Stimulated activated CD8-positive, alpha-beta memory T cell treated with anti-CD3 and anti-CD28 coated beads, Interleukin-12 subunit alpha, Interleukin-12 subunit beta, amount 100 ng/mL, for 1 hour (primary cell): ENCODE data around the gene TNFRSF19.
"Not testable (repeated sequence)": the region's sequence is repeated elsewhere in the genome, so short reads cannot be mapped to it uniquely, and the experiment has no call there.

Experiments used
- DNase-seq: peaks from one replicate; pipeline ENCODE4 v3.0.0-alpha.2; 2020; ENCODE audit warnings: low read depth

The TNFRSF19 gene

DNA sequence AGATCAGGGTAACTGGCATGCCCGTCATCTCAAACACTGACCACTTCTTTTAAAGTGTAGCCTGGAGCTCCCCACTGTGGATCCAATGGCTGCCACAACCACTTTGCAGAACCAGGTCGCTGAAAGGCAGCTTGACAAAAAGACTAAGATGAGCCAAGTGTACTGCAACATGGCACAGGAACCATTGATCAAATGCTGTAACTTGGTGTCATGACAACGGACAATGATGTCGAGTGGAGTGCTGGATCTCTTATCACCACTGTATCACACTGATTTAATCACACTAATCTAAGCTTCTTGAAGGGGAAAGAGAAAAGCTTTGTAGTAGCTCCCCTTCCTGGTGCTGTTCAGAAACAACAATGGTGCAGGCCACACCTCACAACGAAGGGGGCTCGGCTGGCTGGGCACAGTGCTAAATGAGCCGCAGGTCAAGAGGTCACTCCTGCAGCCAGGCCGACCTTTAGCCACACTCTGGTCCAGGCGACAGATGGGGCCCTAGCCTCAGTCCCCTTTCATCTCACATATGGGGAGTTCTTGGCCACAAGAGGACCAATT lies 2.2 kb upstream of the TNFRSF19 start:
- DNase-seq, result no peak

- DNase-seq, result no peak
Measured at GRCh38 chr13:23570921-23571315, 706 bp downstream of the TNFRSF19 start.

DNA sequence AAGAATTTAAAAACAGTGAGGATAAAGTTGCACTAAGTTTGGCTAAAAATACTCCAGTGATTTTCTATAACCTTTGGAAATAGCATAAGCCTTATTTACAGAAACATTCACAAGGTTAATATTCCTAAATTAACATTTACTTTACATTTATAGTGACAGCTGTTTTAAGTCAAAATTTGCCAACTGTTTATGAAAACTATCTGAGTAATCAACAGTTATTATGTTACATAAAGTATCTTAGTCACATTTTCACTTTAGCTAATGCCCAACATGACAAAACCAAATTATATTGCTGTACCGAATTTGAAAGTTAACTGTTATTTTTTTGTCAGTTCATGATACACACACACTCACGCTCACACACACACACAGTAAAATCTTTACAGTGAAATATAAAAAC lies 1.2 kb downstream of the TNFRSF19 start:
- no peak for DNase-seq

DNA sequence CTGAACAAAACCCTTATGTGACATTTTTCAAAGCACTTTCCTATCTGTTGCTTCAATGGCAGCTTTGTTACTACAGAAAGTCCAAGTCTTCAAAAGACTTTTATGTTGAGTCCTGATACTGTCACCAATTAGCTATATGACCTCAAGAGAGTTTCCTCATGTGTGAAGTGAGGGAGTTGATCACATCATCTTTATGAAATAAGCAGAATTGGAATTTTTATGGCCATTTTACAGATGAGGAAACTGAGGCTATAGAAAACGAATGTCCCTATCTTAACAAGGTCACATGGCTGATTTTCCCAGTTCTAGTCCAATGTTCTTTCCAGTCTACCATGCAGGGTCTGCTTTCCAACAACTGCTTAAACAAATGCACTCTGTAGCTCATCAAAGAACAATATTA lies 2.6 kb downstream of the TNFRSF19 start:
- DNase-seq, result no peak

DNA sequence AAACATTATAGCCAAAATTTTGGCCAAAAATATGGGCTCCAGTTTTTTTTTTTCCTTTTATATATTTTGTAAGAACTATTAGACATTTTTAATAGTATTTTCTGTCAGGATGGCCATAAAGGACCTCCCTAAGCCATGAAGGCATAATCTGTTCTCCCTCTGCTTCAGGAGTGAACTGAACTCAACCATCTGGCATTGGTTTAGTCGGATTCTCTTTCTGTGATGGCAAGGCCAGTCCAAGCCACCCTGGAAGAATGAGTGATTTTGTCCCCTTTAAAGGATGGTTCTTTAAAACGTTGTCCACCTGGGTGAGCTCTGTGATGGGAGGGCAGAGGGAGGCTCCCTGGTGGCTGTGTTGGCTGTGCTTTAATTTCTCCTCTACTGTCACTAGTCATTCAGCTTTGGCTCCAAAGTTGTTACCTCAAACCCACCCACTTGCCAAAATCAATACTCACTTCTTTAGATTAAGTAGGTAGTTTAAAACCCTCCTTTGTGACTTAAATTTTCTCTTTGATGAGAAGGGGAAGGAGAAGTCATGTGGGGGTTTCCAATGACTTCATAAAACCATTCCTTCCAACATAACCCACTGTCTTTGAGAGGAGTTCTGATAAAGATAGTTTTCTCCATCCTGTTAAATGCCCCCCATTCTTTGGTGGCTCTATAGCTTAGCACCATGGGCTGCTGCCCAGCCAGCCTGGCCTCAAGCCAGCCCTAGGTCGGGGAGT lies 4.4 kb downstream of the TNFRSF19 start:
- no peak for DNase-seq

DNA sequence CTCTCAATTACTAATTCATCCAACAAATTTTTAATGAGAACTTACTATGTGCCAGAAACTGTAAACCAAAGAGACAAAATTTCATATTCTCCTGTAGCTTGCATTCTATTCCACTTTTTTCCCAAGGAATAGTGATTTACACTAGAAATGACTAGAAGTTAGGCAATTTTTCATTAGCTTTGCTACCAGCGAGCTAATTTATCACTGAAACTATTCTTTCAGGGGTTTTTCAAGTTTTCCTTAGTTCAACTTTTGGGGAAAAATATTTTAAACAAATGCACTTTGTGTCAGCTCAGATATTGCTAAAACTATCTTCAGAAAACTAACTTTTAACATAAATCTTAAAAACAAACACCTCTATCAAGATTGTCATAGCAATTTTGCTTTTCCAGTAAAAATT lies 5.4 kb downstream of the TNFRSF19 start:
- no peak for DNase-seq

- DNase-seq, result peak; percentile 39
Measured at GRCh38 chr13:23578411-23579071, 8.3 kb downstream of the TNFRSF19 start.

GRCh38 chr13:23579072-23579895 lies 9.1 kb downstream of the TNFRSF19 start:
- DNase-seq, result peak; percentile 84

DNA sequence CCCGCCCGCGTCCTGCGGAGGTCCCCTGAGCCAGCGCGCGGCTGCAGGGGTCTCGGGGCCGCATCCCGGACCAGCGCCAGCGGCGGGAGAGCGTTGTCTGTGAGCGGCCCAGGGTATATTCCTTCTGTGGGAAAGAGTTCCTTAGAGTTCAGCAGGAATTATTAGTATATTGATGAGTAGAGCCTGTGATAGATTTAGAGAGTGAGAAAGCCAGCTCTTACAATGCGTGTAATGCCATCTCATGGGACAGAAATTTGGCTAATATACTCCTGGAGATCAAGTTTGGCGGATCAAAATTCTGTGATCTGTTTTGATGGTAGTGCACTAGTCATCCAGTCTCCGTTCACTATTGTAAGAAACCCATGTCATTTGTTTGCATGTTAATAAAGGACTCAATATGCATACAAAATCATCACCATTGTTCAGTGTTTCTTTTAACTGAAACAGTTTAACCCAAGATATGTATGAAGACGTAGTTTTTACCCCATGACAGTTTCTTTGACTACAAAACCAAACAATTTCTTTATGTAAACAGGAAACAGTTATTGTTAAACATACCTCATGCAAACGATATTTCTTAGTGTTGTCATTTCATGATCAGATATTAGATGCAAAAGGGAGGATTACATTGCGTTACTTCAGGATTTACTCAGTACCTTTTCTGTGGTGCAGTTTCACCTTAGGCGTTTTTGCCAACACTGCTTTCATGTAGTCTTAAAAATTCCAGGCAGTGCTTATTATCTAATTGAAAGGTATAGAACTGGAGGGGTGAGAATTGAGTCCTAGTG lies 9.9 kb downstream of the TNFRSF19 start:
- no peak for DNase-seq

- DNase-seq, result no peak
Measured at GRCh38 chr13:23580684-23581060, 10.5 kb downstream of the TNFRSF19 start.

GRCh38 chr13:23583491-23583890 lies 13.3 kb downstream of the TNFRSF19 start:
- DNase-seq, result no peak

- DNase-seq, result no peak
Measured at GRCh38 chr13:23584275-23584674, 14.1 kb downstream of the TNFRSF19 start.

GRCh38 chr13:23586336-23586735 lies 16.1 kb downstream of the TNFRSF19 start:
- DNase-seq, result no peak

GRCh38 chr13:23588666-23589065 lies 18.5 kb downstream of the TNFRSF19 start:
- no peak for DNase-seq

DNA sequence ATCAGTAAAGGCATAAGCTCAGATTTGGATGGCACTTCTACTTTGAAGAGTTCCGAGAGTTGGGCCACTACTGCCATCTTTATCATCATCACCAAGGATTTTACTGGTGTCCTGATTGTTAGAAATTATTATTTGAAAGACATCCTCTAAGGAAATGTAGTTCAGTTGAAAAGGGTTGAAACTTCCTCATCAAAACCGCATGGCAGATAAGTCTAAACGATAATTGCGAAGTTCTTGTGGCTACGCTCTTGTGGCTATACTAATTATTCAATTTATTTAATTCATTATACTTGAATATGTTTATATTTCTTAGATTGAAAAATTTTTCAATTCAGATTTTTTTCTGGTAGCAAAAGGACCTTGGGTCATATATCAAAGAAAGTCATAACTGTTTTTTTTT lies 22.4 kb downstream of the TNFRSF19 start:
- no peak for DNase-seq

DNA sequence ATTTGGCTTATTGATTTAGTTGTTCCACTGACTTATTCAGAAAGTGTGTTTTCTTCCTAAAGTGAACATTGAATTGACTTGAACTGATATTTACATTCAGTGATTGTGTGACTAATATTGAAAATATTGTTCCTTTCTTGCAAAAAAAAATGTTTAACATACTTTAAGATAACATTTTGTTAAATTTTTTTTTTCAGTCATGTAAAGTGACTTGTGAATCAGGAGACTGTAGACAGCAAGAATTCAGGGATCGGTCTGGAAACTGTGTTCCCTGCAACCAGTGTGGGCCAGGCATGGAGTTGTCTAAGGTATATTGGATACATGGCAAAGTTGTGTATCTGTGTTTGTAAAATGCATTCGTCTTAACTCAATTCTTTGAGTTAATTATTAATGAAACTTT lies 22.9 kb downstream of the TNFRSF19 start:
- DNase-seq, result no peak

DNA sequence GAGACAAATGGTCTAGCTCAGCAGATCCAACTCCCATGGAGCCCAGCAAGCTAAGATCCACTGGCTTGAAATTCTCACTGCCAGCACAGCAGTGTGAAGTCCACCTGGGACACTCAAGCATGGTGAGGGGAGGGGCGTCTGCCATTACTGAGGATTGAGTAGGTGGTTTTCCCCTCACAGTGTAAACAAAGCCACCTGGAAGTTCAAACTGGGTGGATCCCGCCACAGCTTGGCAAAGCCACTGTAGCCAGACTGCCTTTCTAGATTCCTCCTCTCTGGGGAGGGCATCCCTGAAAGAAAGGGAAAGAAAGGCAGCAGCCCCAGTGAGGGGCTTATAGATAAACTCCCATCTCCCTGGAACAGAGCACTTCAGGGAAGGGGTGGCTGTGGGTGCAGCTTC lies 24.1 kb downstream of the TNFRSF19 start:
- not testable (repeated sequence) for DNase-seq

GRCh38 chr13:23598369-23598768 lies 28.2 kb downstream of the TNFRSF19 start:
- no peak for DNase-seq

DNA sequence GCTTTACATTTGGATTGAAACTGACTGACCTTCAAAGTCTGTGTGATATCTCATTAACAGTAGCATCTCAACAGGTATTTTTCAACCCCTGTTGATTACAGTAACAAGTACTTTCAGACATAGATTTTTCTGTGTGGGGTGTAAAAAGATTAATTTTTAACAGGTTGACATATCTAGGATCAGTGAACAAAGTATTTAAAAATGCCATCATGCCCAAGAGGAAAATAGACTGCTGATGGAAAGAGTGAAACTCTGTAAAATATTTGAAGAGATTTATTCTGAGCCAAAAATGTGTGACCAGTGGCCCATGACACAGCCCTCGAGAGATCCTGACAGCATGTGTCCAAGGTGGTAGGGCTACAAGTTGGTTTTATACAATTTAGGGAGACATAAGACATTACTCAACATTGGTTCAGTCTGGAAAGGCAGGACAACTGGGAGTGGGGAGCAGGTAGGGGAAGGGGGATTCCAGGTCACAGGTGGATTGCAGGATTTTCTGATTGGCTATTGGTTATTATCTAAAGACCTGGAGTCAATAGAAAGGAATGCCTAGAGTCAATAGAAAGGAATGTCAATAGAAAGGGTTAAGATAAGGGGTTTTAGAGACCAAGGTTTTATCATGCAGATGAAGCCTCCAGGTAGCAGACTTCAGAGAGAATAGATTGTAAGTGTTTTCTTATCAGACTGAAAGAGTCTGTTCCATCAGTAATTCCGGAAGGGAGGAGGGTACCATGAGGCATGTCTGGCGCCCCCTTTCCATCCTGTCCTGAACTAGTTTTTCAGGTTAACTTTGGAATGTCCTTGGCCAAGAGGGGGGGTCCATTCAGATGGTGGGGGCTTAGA lies 29.1 kb downstream of the TNFRSF19 start:
- no peak for DNase-seq

GRCh38 chr13:23600100-23600499 lies 29.9 kb downstream of the TNFRSF19 start:
- no peak for DNase-seq

GRCh38 chr13:23600534-23600933 lies 30.3 kb downstream of the TNFRSF19 start:
- no peak for DNase-seq
